ENCODE data around the gene E2F4.

DNA sequence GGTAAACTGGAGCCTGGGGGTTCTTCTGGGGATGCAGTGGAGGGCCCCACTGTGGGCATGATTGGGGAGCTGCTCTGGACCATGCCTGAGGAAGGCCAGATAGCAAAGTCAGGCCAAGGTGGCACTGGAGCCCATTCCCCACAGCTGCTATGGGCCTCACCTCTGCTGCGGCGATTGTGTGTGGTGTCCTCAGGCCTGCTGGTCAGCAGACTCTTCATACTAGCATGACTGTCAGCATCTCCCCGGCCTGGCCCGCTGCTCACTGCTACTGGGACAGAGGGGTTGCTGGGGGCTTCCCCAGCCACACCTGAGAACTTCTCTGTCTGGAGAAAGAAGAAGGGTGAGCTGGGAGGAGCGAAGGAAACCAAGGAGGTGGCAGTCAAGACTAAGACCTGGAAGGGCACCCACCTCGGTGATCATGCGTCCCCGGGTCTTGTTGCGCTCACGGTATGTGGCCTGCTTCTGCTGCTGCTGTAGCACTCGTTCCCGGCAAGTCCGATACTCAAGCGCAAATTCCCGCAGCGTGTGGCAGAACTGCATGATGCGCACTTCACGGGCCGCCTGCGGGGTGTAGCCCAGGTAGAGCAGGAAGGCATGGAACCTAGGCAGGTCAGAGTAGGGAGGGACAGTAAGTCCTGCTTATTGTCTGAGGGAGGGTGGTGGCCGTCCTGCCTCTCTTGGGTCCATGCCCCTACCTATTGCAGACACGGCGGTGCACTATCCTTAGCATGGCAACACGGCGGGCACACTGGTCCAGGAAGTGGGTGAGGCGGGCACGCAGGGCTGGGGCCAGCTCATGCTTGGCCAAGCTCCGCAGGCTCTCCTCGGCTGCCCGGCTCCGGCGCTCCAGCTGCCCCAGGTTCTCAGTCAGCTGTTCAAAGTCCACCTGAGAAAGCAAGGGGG is 38.2 kb downstream of the E2F4 start:
- no peak for TF ChIP-seq POLR2A (IDR thresholded peaks at IDR 0.05)
- TF ChIP-seq, protein P1, sequence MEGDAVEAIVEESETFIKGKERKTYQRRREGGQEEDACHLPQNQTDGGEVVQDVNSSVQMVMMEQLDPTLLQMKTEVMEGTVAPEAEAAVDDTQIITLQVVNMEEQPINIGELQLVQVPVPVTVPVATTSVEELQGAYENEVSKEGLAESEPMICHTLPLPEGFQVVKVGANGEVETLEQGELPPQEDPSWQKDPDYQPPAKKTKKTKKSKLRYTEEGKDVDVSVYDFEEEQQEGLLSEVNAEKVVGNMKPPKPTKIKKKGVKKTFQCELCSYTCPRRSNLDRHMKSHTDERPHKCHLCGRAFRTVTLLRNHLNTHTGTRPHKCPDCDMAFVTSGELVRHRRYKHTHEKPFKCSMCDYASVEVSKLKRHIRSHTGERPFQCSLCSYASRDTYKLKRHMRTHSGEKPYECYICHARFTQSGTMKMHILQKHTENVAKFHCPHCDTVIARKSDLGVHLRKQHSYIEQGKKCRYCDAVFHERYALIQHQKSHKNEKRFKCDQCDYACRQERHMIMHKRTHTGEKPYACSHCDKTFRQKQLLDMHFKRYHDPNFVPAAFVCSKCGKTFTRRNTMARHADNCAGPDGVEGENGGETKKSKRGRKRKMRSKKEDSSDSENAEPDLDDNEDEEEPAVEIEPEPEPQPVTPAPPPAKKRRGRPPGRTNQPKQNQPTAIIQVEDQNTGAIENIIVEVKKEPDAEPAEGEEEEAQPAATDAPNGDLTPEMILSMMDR (IDR thresholded peaks at IDR 0.05): no peak
- no peak for TF ChIP-seq POLR2AphosphoS5 (IDR thresholded peaks at IDR 0.05; ENCODE audit: insufficient read depth in 1 of 2, low read depth in 1 of 2)
